HG03575 (cell line): Measurements from ENCODE around the gene COMT.

Experiments used
- ATAC-seq: cut with Tn5 transposase; IDR thresholded peaks from one replicate; pipeline ENCODE4 v1.9.1; 2021; ENCODE audit not compliant: unreplicated experiment, insufficient number of reproducible peaks, low FRiP score; ENCODE audit errors: extremely low read depth

COMT gene

DNA sequence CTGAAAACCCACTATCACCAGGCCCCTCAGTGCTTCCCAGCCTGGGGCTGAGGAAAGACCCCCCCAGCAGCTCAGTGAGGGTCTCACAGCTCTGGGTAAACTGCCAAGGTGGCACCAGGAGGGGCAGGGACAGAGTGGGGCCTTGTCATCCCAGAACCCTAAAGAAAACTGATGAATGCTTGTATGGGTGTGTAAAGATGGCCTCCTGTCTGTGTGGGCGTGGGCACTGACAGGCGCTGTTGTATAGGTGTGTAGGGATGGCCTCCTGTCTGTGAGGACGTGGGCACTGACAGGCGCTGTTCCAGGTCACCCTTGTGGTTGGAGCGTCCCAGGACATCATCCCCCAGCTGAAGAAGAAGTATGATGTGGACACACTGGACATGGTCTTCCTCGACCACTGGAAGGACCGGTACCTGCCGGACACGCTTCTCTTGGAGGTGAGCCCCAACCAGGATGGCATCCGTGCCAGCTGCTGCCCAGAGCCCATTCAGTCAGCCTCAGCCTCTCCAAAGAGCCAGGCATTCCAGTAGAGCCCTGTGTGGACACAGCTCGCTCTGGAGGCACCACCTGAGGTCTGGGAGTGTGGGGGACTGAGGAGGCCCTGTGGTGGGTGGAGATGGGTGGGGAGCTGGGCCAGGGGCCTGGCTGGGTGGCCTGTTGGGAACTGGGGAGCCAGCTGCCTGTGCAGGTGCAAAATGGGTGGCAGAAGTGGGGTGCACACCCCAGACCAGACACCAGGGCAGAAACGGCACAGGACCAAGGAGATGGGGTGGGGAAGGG, 22.5 kb downstream of the COMT start:
- ATAC-seq: no peak

DNA sequence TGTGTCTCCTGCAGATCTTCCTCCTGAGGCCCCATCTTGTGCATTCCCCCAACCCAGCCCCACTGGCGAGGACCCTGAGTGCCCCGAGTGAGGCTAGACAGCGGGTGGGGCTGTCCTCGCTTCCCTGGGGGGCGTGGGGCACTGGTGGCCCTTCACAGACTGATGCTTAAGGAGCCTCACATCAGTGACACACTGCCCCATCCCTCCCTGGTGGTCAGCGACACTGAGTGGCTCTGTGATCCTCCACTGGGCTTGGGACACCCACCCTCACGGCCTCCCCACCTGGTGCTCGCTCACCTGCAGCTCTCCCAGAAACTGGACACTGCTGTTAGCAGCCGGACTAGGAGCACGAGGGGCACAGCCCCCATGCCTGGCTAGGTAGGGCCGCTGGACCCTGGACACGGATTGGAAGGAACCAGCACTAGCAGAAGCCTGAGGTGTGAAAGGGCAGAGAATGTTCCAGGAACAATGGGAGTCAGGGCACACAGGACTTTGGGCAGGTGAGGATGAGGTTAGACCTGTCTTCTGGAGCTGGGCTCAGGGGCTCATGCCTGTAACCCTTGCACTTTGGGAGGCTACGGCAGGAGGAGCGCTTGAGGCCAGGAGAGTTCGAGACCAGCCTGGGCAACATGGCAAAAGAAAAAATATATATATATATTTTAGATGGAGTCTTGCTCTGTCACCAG, 23.3 kb downstream of the COMT start:
- no peak for ATAC-seq

- ATAC-seq: no peak
Observed at GRCh38 chr22:19965771-19966709, 24.5 kb downstream of the COMT start.

- no peak for ATAC-seq
Observed at GRCh38 chr22:19966908-19967750, 25.6 kb downstream of the COMT start.

GRCh38 chr22:19967850-19968449, 26.4 kb downstream of the COMT start:
- no peak for ATAC-seq

- ATAC-seq: no peak
Observed at GRCh38 chr22:19968450-19968891, 26.9 kb downstream of the COMT start.

DNA sequence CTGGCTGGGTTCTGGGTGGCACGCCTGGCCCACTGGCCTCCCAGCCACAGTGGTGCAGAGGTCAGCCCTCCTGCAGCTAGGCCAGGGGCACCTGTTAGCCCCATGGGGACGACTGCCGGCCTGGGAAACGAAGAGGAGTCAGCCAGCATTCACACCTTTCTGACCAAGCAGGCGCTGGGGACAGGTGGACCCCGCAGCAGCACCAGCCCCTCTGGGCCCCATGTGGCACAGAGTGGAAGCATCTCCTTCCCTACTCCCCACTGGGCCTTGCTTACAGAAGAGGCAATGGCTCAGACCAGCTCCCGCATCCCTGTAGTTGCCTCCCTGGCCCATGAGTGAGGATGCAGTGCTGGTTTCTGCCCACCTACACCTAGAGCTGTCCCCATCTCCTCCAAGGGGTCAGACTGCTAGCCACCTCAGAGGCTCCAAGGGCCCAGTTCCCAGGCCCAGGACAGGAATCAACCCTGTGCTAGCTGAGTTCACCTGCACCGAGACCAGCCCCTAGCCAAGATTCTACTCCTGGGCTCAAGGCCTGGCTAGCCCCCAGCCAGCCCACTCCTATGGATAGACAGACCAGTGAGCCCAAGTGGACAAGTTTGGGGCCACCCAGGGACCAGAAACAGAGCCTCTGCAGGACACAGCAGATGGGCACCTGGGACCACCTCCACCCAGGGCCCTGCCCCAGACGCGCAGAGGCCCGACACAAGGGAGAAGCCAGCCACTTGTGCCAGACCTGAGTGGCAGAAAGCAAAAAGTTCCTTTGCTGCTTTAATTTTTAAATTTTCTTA, 27.8 kb downstream of the COMT start:
- ATAC-seq: no peak

- no peak for ATAC-seq
Observed at GRCh38 chr22:19970031-19970478, 28.5 kb downstream of the COMT start.

DNA sequence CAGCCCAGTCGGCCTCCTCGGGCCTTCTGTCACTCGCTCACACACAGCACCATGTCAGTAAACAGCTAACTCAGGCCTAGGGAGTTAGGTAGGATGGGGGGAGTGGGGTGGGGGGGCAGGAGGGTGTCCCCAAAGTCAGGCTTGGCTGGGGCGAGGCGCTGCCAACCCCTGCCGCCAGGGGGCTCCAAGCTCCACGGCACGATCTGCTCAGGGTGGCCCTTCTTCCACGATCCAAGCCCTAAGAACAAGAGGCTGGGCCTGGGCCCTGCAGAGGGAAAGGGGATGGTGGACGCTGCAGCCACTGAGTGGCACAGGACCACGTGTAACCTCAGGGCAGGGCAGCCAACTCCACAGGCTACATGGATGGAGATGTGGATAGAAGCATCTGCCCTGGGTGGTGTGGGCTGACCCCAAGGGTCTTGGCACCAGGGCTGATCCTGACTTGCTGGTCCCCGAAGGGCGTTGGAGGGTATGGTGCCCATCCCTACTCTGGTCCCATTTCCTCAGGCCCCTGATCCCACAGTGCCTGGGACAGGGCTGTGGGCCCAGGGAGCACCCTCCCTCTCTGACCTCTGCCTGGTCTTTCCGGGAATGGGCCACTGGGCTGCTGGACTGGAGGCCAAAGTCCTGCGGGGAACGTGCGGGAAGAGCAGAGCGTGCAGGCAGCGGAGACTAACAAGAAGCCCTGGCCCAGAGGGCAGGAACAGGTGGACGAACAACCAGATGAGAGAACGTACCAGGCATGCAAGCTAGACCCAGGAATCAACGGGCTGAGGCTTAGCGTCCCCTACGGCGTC, 29.1 kb downstream of the COMT start:
- ATAC-seq: no peak

DNA sequence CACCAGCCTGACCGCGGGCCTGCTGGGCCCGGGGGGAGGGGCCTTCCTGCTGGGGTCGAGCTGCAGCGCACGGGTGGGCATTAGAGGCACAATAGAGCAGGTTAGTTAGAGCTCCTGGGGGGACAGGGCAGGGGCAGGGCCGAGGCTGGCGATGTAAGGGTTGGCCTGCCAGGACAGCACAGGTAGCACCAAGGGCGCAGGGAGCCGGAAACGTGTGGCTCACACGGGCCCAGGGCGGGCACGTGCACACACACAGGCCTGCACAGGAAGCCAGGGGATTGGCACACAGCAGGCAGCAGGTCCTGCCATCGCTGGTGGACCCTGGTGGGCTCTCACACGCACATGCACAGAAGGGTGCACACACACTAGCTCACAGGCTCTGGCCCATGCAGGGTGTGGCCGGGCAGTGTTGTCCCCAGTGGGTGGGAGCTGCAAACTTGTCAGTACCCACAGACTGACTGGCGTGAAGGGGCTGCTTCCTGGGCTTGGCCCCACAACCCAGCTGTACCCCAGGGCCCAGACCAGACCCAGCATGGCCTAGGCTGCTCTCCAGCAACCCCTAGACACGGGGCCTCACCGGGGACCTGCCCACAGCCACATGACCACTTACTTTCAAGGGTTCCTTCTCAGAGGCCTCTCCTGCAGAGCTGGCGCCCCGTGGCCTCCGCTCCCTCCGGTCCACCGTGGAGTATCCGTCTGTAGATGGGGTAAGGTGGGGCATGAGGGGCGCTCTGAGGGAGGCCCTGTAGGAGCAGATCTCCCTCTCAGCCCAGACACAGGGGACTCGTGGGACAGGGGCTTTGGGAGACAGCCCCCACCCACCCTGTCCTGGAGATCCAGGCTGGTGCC, 29.9 kb downstream of the COMT start:
- ATAC-seq: no peak

DNA sequence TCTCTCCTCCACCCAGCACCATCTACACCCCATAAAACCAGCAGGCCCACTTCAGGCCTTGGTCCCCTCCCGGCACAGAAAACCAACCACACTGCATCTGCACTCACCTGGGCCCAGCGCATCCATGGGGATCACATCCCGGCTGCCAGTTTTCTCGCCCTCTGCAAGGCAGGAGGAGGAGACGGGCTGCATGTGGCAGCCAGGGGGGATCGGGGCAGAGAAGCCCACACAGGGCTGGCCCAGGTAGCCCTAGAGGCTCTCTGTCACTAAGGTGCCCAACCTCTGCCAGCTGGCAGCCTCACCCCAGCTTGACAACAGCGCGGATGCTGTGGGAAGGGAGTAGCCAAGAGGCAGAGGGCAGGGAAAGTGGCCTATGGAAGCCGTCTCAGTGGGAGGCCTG, 30.7 kb downstream of the COMT start:
- no peak for ATAC-seq

GRCh38 chr22:19972652-19973550, 31.3 kb downstream of the COMT start:
- no peak for ATAC-seq

GRCh38 chr22:19973551-19974267, 32.1 kb downstream of the COMT start:
- ATAC-seq: no peak

GRCh38 chr22:19974268-19974861, 32.8 kb downstream of the COMT start:
- no peak for ATAC-seq
